Endothelial cell of umbilical vein (primary cell): ENCODE data around the gene MYCL. TPM values are rescaled to one million over a fixed set of nuclear protein-coding genes. Genes with fewer than 3 reads are reported as not detected.
"Not testable (repeated sequence)": the region's sequence is repeated elsewhere in the genome, so short reads cannot be mapped to it uniquely, and the experiment has no call there.

Source experiments
- BruUV-seq: library from RNA; stranded (reverse); fragments of 400-500 nt; replicated peaks from 2 replicates; lab custom pipeline; 2021; lab: Mats Ljungman, UMichigan
- CTCF ChIA-PET: fragments of 300-600, 350-600 bp; sonication (Branson Sonifier 250); formaldehyde crosslinking; loops from one replicate; lab custom pipeline; 2021; ENCODE audit warnings: antibody characterized with exemption, inconsistent platforms; lab: Charles Lee
- POLR2A ChIA-PET: fragments of 300-600, 350-600 bp; sonication (Branson Sonifier 250); formaldehyde crosslinking; loops from one replicate; lab custom pipeline; 2021; ENCODE audit warnings: antibody characterized with exemption, inconsistent platforms; lab: Charles Lee
- DNase-seq: peaks from one replicate; pipeline ENCODE4 v3.0.0-alpha.2; 2011; ENCODE audit warnings: low read depth, low spot score
- FAIRE-seq: peaks from 2 replicates; lab custom pipeline; 2011; peaks lifted over from hg19 to GRCh38; lab: Jason Lieb, UNC
- H2AFZ ChIP-seq: 2 replicates; pipeline ENCODE4 v1.6.0; 2012; ENCODE audit warnings: low read depth, low read length, control low read depth, inconsistent platforms
- H3K27ac ChIP-seq: 2 replicates; pipeline ENCODE4 v1.5.1; 2011; ENCODE audit warnings: low read depth, mild to moderate bottlenecking, control low read depth, low read length, moderate library complexity; ENCODE audit not compliant: insufficient read depth
- H3K27me3 ChIP-seq, 2 experiments: 2 replicates each; pipeline versions ENCODE4 v1.6.0 to v1.6.1; 2011; ENCODE audit warnings: low read length in 2 of 2, mixed read lengths in 1 of 2; ENCODE audit not compliant: control insufficient read depth in 2 of 2, insufficient read depth in 2 of 2
- H3K36me3 ChIP-seq, 2 experiments: 2 replicates in 1 of 2; 3 replicates in 1 of 2; pipeline ENCODE4 v1.5.1; 2011; ENCODE audit warnings: low read length in 2 of 2, mild to moderate bottlenecking in 1 of 2, moderate library complexity in 1 of 2; ENCODE audit not compliant: control insufficient read depth in 2 of 2, insufficient read depth in 2 of 2; ENCODE audit errors: extremely low read depth in 1 of 2
- H3K4me1 ChIP-seq: 3 replicates; pipeline ENCODE4 v1.5.1; 2011; ENCODE audit warnings: mild to moderate bottlenecking, low read length; ENCODE audit not compliant: control insufficient read depth, insufficient read depth; ENCODE audit errors: extremely low read depth
- H3K4me2 ChIP-seq: 2 replicates; pipeline ENCODE4 v1.6.1; 2011; ENCODE audit warnings: low read length, control low read depth, mixed read lengths; ENCODE audit not compliant: insufficient read depth
- H3K4me3 ChIP-seq, 3 experiments: fragments of 200-600 bp in 1 of 3; sonication (generic), shearing (Covaris generic) in 1 of 3; replicated peaks in 1 of 3; 2 replicates each; pipeline ENCODE4 v1.5.1; 2011 to 2016; ENCODE audit warnings: control low read depth in 3 of 3, low read length in 3 of 3, mild to moderate bottlenecking in 2 of 3, inconsistent platforms in 1 of 3, low read depth in 1 of 3, moderate library complexity in 1 of 3; ENCODE audit not compliant: insufficient read depth in 1 of 3
- H3K79me2 ChIP-seq: 2 replicates; pipeline ENCODE4 v1.6.0; 2012; ENCODE audit warnings: low read length, inconsistent platforms; ENCODE audit not compliant: control insufficient read depth, insufficient read depth
- H3K9ac ChIP-seq: replicated peaks from 2 replicates; pipeline ENCODE3; 2011; ENCODE audit warnings: low read length, control low read depth; ENCODE audit not compliant: insufficient read depth; ENCODE audit errors: extremely low read depth
- H3K9me1 ChIP-seq: replicated peaks from 3 replicates; pipeline ENCODE4 v1.6.0; 2011; ENCODE audit warnings: mild to moderate bottlenecking, low read length; ENCODE audit not compliant: control insufficient read depth, insufficient read depth; ENCODE audit errors: extremely low read depth
- H3K9me3 ChIP-seq: replicated peaks from 2 replicates; pipeline ENCODE4 v1.5.1; 2012; ENCODE audit warnings: low read length, inconsistent platforms; ENCODE audit not compliant: control insufficient read depth, insufficient read depth
- H4K20me1 ChIP-seq: replicated peaks from 2 replicates; pipeline ENCODE3; 2011; ENCODE audit warnings: mild to moderate bottlenecking, low read length; ENCODE audit not compliant: control insufficient read depth, insufficient read depth; ENCODE audit errors: extremely low read depth
- CTCF ChIP-seq, 2 donors: IDR thresholded peaks; 1 replicate in 1 of 2; 2 replicates in 1 of 2; pipeline ENCODE4 v1.5.1; 2011; ENCODE audit warnings: low read length in 2 of 2, mild to moderate bottlenecking in 2 of 2, moderate library complexity in 2 of 2, control low read depth in 1 of 2, inconsistent platforms in 1 of 2, low read depth in 1 of 2; ENCODE audit not compliant: insufficient read depth in 1 of 2; ENCODE audit errors: extremely low read depth in 1 of 2
- EZH2 ChIP-seq: IDR thresholded peaks from 2 replicates; pipeline ENCODE4 v1.6.1; 2012; ENCODE audit warnings: borderline replicate concordance, low read depth, mild to moderate bottlenecking, moderate library complexity, low read length, inconsistent platforms; ENCODE audit not compliant: severe bottlenecking
- FOS ChIP-seq: IDR thresholded peaks from 2 replicates; pipeline ENCODE4 v1.6.1; 2011; ENCODE audit warnings: mild to moderate bottlenecking, low read length, moderate library complexity, borderline replicate concordance; ENCODE audit not compliant: insufficient read depth
- GATA2 ChIP-seq: IDR thresholded peaks from 2 replicates; pipeline ENCODE4 v1.7.0; 2011; ENCODE audit warnings: low read depth, mild to moderate bottlenecking, moderate library complexity, mixed read lengths, low read length; ENCODE audit not compliant: insufficient read length, insufficient read depth
- JUN ChIP-seq: IDR thresholded peaks from 2 replicates; pipeline ENCODE4 v1.6.1; 2011; ENCODE audit warnings: borderline replicate concordance, low read depth; ENCODE audit not compliant: insufficient read length, insufficient read depth
- MAX ChIP-seq: IDR thresholded peaks from 2 replicates; pipeline ENCODE4 v1.6.1; 2011; ENCODE audit not compliant: insufficient read depth, insufficient read length
- MYC ChIP-seq: IDR thresholded peaks from one replicate; pipeline ENCODE4 v1.6.1; 2011; ENCODE audit warnings: mild to moderate bottlenecking, low read depth, low read length
- POLR2A ChIP-seq: IDR thresholded peaks from 2 replicates; pipeline ENCODE4 v1.6.1; 2012; ENCODE audit warnings: low read depth, mild to moderate bottlenecking, control low read depth, low read length
- POLR2AphosphoS5 ChIP-seq: IDR thresholded peaks from 2 replicates; pipeline ENCODE4 v1.6.1; 2012; ENCODE audit warnings: low read depth, mild to moderate bottlenecking, control low read depth, low read length, moderate library complexity; ENCODE audit not compliant: insufficient read depth
- dilution Hi-C: fragments of 300-500 bp; cut with MboI; formaldehyde crosslinking; loops from one replicate; pipeline ENCODE4 v1.15.0; 2019; ENCODE audit warnings: low sequenced_read_pairs; ENCODE audit not compliant: extremely low pct_ligation_motif_present
- intact Hi-C: fragments of 100-400 bp; cut with micrococcal nuclease; formaldehyde crosslinking; loops from one replicate; pipeline ENCODE4 v1.10.0; 2022
- polyA plus RNA-seq, 4 experiments: library from polyadenylated mRNA; depleted of rRNA in 3 of 4; stranded (reverse) in 3 of 4; unstranded in 1 of 4; fragments of >200 nt; gene quantifications; 2 replicates each; pipeline versions ENCODE4 v1.2.1 to v1.2.3, GENCODE V29; 2011 to 2012; ENCODE audit warnings: missing spikeins in 1 of 4
- total RNA-seq: library from RNA; stranded (reverse); gene quantifications from 2 replicates; pipeline ENCODE4 v1.2.3, GENCODE V29; 2021

The MYCL gene
- total and polyA plus RNA-seq, 2 donors (not counting 3 experiments of a cell fraction or from before 2014, with no cell fraction given) = 1.3 to 2.1 TPM

GRCh38 chr1:39869538-39870112 lies 32.1 kb downstream of the MYCL start:
- DNase-seq, H3K9me3 ChIP-seq, H3K36me3 ChIP-seq, FAIRE-seq, H3K27me3 ChIP-seq, H2AFZ ChIP-seq, intact Hi-C loops, BruUV-seq, H3K4me1 ChIP-seq, H4K20me1 ChIP-seq, H3K9me1 ChIP-seq, dilution Hi-C loops, H3K4me3 ChIP-seq, H3K4me2 ChIP-seq, H3K27ac ChIP-seq, H3K9ac ChIP-seq: not testable (repeated sequence)
- ChIA-PET POLR2A (interaction anchor here (0.7 kb wide), 1 partner anchor 12 kb away, joined by 3 read pairs; no protein-coding TSS in a partner anchor), CTCF (interaction anchor here (1.5 kb wide), 1 partner anchor 24 kb away, joined by 4 read pairs; no protein-coding TSS in a partner anchor)
- peaks cover 50% of the 10 kb centered on the region for H3K79me2 ChIP-seq

- Histone ChIP-seq H3K27ac (no peak overlapping the region), H3K79me2 (peaks cover 49% of the 10 kb centered on the region), H3K4me2 (no peak overlapping the region), H4K20me1 (peaks cover 3% of the 10 kb centered on the region), H3K9me1 (peaks cover 2% of the 10 kb centered on the region), H3K4me3 (no peak overlapping the region), H3K4me1 (no peaks in the 10 kb centered on the region), H2AFZ (no peak overlapping the region), H3K36me3 (no peaks in the 10 kb centered on the region), H3K9ac (no peak overlapping the region), H3K27me3 (no peaks in the 10 kb centered on the region), H3K9me3 (no peaks in the 10 kb centered on the region)
- intact Hi-C loops (no loop called here), dilution Hi-C loops (no loop called here)
- POLR2A ChIA-PET = no interaction called here
- TF ChIP-seq FOS (no peak), POLR2AphosphoS5 (no peak), MYC (no peak), MAX (no peak), POLR2A (no peak), GATA2 (no peak), CTCF (IDR thresholded peaks at IDR 0.05; ENCODE audit: extremely low read depth in 1 of 2, insufficient read depth in 1 of 2, low read depth in 1 of 2, low read length in 2 of 2) (no peak), JUN (no peak), EZH2 (no peak)
- CTCF ChIA-PET = interaction anchor here (0.7 to 2.2 kb wide), 2 partner anchors 36 to 166 kb away, joined by 3 to 4 read pairs; no protein-coding TSS in a partner anchor
- FAIRE-seq (no peak), DNase-seq (no peak)
- BruUV-seq = no TSS peak
Observed at GRCh38 chr1:39866767-39867166, 35.0 kb downstream of the MYCL start.
